HCEC 1CT (cell line): ENCODE measurements around the gene EML4.
A peak's percentile ranks its signal among the peaks of the same experiment; 100 is the strongest.
"Not testable (repeated sequence)": the region's sequence is repeated elsewhere in the genome, so short reads cannot be mapped to it uniquely, and the experiment has no call there.

Experiments
- DNase-seq: peaks from one replicate; pipeline ENCODE4 v3.0.0-alpha.2; 2017

EML4 gene

DNA sequence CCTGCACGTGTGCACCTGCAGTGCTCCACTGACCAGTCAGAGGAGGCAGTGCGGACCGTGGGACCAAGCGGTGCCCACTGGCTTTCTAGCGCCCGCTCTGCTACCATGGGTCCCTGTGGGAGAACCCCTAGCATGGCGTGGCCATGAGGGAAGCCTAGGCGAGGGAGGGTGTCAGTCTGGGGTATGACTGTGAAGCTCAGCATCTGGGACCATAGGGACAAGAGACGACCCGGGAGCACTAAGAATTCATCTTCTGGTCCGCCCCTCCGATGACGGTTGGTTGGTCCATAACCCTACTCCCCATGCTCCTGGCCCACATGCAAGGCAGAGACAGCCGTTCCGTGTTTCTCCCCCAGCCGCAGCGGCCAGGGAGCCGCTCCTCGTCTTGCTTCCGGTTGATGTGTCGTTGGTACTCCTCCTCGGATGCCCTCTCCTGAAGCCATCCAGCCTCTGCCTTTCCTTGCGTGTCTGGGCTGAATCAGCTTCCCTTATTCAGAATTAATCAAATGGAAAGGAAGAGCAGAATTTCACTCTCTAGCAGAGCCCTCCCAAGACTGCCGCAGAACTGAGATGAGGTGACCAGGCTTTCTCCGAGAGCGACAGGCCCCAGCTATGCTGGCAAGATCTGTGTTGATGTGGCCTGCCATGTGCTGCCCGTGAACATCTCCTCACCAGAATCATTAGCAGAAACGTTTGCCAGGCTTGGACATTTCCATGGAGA is 168.9 kb downstream of the EML4 start:
- no peak for DNase-seq

DNA sequence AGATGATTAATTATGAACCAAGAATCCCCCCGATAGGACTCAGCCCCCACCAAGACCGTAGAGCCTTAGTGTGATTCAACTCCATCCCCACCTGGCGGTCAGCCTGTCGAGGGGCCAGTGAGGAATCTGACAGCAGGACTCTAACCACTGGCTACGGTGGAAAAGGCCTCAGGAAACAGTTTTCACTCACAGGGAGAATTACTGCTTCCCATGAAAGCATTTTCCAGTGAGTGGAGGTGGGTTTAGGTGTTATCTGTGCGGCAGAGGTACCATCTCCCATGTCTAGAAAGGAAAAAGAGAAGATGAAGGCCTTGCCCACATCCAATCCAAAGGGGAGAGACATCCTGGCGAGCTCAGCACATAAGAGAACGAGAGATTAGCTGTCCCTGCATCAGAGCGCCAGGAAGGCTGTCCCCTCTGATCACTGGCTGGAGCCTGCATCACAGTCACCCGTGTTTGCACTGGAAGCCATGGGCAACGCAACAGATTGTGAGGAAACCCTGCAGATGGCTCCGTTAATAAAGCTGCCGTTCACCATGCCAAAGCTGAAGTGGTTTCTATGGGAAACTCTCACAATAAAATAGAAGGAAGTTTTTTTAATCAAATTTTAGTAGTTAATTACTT is 169.5 kb downstream of the EML4 start:
- DNase-seq = no peak

DNA sequence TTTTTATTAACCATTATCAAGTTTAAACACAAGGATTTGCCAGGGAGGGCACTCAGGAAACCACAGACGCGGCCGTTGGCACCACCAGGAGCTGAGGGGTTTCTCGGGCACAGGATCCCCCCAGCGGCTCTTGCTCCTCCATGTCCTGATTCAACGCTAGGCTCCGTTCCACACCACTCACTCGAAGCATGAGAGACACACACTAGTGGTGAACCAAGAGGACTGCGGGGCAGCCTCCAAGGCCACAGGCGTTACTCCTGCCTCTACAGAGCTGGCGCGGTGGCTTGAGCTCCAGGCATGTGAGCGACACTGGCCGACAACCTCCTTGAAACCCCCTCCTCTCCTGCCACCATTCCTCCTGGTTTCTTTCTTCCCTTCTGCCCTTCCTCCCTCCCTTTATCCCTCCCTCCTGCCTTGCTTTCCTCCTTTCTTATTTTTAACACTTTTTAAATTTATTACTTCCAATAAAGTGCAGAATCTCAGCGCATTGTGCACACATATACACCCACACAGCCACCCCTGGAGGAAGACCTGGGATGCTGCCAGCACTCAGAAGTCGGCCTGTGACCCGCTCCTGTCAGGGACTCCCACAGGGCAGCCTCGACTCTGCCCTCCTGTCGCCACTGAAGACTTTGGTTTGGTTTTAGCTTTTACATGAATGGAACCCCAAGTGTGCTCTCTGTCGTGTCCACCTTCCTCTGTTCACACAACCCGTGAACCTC is 170.2 kb downstream of the EML4 start:
- no peak for DNase-seq

GRCh38 chr2:42340045-42340937 is 171.1 kb downstream of the EML4 start:
- no peak for DNase-seq

DNA sequence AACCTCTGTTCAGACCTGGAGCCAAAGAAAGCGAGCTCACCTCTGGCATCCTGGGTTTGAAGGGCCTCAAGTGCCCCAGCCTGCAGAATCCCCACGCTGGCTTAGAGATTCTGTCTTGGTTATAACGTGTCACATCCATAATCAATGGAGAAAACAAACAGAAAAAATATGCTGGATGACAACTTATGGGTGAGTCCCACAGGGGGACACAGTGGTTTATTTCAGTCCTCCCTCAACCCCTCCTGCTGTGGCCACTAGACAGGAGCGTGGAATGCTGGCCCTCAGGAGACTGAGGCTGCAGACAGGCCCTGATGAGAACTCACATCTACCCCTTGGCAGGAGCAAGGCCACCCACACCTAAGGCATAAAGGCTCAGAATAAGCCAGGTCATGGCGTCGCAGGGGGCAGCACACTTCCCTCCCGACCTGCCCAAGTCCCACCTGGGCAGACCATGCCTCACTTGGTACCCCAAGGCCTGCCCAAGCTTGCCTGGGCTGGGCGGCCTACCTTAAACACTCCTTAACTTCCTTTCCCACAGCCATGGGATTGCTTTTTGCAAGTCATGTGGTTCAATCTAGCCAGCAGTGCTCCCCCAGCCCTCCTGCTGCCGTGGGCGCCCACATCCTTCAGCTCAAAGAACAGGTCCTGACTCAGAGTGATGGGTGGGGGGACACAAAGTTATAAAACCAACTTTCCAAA is 171.9 kb downstream of the EML4 start:
- DNase-seq = no peak

DNA sequence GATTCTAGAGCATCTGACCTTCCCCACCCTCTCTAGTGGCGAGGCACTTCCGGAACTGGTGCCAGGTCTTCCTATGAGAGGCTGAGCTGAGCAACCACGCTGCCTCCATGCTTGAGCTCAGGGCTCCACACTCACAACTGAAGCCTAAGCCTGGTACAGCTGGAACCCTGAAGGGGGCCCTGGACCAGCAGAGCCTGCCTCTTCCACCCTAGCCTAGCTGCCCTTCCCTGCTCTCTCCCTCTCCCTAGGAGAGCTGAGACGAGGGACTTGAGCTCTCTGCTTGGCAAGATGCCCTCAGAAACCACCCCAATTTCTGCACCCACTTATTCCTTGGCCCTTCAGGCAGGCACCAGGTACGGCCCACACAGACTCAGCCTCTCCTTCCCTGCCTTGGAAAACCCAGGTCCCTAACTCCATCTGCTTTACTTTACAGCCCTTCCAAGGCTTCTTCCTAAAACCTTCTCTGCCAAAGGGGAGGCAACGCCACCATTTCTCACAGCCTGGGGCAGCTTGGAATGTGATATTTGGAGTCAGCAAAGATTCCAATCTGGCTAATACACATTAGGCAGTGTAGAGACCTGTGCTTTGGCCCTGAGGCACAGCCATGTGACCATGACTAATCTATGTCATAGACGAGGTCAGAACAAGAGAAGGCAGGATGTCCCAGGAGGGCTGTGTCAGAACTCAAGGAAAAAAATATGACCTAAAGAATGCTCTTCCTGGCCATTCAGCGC is 173.1 kb downstream of the EML4 start:
- DNase-seq = peak; percentile 95

GRCh38 chr2:42342795-42343241 is 173.7 kb downstream of the EML4 start:
- no peak for DNase-seq

GRCh38 chr2:42345986-42346385 is 176.8 kb downstream of the EML4 start:
- DNase-seq = no peak

DNA sequence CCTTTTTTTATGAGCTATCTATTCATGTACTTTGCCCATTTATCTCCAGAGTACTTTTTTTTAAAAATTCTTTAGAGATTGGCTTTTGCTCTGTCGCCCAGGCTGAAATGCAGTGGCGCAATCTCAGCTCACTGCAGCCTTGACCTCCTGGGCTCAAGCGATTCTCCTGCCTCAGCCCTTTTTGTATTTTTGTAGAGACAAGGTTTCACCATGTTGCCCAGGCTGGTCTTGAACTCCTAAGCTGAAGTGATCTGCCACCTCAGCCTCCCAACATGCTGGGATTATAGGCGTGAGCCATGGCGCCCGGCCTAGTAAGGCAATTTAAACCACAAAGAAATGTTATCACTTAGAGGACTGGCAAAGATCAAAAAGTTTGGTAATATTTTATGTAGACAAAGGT is 177.7 kb downstream of the EML4 start:
- not testable (repeated sequence) for DNase-seq

GRCh38 chr2:42347518-42347917 is 178.4 kb downstream of the EML4 start:
- not testable (repeated sequence) for DNase-seq

- DNase-seq = no peak
These were observed 179.1 kb downstream of the EML4 start for GRCh38 chr2:42348113-42348805.

DNA sequence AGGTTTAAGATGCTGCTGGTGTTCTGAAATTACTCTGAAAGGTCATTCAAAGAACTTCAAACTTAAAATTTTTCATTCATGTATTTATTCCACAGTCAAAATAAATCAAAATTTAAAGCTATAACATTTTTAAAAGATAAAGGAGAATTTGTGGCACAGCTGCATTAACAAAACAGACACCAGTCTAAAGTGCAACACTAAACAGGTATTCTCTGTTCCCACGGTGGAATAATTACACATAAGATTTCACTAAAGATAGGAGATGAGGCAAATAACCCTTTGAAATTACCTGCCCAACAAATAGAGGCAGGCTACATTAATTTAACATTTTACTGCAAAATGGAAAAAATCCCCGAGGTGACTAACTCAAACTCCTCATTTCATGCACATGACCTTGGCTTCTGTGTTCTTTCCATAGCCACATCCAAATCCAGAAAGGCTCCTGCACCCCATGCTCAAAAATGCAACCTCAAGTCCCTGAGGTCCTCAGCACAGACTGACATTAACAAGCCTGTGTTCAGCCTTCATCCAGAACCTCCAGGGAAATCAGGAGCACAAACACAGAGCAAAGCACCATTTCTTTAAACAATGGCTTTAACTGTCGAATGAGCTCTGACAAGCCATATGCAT is 181.4 kb downstream of the EML4 start:
- DNase-seq = no peak

DNA sequence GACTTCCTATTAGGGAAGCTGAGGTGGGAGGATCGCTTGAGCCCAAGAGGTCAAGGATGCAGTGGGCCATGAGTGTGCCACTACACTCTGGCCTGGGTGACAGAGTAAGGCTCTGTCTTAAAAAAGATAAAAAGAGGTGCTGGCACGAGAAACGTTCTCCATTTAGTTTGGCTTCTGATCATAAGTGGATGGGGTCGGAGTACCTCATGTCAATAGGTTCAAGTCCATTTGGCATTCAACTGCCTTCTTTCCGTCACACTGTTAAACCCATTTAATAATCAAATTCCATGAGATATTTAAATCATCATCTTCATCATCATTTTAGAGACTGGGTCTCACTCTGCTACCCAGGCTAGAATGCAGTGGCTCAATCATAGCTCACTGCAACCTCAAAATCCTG is 182.7 kb downstream of the EML4 start:
- DNase-seq = no peak

GRCh38 chr2:42353792-42354429 is 184.8 kb downstream of the EML4 start:
- no peak for DNase-seq

DNA sequence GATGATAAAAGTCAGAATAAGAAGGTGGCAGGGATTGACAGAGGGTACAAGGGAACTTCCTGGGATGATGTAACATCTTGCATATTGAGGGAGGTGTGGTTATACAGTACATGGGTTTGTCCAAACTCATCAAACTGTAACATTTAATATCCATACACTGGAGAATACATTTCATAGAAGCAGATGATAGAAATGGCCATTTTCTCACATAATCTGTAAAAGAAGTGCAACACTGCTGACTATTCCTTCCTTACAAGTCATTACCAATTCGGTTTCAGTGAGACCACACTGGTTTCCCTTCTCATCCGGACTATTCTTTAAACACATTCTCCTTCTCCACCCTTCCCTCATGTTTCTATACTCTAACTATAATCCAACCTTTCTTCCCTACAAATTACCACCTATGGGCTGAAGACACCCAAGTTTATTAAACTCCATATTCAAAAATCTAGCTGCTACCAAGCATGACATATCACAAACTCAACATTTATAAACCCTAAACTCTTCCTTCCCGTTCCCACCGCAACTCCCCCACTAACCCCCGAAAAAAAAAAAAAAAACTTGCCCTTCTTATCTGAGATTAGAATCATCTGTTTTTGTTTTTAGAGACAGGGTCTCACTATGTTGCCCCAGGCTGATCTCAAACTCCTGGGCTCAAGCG is 190.3 kb downstream of the EML4 start:
- no peak for DNase-seq

DNA sequence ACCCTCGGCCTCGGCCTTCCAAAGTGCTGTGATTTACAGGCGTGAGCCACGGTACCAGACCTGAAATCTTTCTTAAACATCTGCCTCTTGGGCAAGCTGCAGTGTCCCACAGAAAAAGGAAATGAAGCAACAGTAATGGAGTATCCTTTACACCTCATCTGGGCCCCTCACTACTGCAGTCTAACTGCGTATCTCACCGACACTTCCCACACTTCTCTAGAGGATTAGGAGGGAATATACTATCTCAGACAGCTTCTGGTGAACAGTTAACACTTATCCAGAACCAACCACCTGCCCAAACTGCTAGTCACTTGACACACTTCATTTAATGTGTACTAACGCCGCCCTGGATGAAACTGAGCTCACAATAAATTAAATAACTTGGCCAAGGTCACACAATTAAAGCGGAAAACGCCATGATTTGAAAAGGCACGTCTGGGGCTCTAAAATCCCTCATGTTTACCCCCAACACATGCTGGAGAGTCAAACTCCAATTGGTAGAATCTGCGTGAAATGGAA is 190.9 kb downstream of the EML4 start:
- peak; percentile 31 for DNase-seq

GRCh38 chr2:42360493-42360889 is 191.3 kb downstream of the EML4 start:
- no peak for DNase-seq

GRCh38 chr2:42360890-42361727 is 192.0 kb downstream of the EML4 start, which contains the start of gene COX7A2L:
Gene COX7A2L (minus strand): TSS chr2:42361217. CDS start chr2:42361161, 56 bp downstream.
- DNase-seq = peak; percentile 98
